Lung microvascular endothelial cell (primary cell): Measurements from ENCODE around the gene DCDC1. TPM values are rescaled to one million over a fixed set of nuclear protein-coding genes. Genes with fewer than 3 reads are reported as not detected.
A peak's percentile ranks its signal among the peaks of the same experiment; 100 is the strongest.
"Not testable (repeated sequence)": the region's sequence is repeated elsewhere in the genome, so short reads cannot be mapped to it uniquely, and the experiment has no call there.

ENCODE experiments used
- DNase-seq, 2 donors: peaks; one replicate each; pipeline versions ENCODE4 v3.0.0 to v3.0.0-alpha.2; 2010; ENCODE audit warnings: low read depth in 2 of 2
- total RNA-seq: library from RNA; depleted of rRNA; stranded (reverse); fragments of >200 nt; gene quantifications from 2 replicates; pipeline ENCODE4 v1.2.1, GENCODE V29; 2014

Gene DCDC1
- total RNA-seq, 1 donor from 2014 or later, result not detected

DNA sequence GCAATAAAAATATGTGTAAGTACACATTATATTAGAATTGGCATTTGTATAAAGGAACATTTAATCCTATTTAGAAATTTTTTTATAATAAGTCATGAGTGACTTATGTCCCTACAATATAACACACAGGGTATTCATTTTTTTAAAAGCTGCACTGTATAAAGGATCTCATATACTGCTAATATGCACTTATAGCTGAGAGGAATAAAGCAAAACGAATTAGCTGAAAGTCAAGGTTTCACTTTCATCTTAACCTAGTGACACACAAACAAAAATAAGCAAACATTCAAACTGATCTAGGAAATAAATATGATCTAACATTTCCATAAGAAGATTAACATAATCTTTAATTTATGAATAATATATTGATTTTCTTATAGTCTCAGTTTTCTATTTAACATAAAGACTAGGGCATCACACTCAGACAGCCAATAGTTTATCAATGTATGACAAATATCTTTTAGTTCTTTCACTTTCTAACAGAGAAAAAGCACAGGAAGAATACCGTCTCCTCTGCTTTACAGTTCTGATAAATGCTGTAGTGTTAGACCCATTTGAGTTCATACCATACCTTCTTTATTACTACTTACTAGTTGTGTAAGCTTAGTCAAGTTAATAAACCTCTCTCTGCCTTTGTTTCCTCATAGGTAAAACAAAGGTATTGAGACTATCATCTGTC is 42.9 kb downstream of the DCDC1 start:
- DNase-seq, result no peak

- peak in 1 of 2 donors; percentile 24 for DNase-seq
Measured at GRCh38 chr11:31325160-31325559, 44.4 kb downstream of the DCDC1 start.

DNA sequence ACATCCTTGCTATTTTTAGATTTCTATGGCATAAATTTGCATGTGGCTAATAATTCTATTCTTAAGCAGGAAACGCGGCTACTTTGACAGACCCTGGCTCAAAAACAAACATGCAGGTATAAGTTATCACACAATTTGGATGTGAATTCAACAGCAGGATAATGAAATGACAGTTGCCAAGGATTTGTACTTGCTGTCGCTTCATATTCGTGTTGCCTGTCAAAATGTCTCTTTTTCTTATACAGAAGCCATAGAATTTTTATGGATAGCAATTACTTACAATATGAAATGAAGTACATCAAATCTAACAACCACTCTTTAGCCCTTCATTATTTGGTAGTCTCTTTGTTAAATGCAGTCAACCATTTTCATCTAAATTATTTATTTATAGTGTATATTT is 46.4 kb downstream of the DCDC1 start:
- no peak for DNase-seq

- DNase-seq, result not testable (repeated sequence)
Measured at GRCh38 chr11:31321494-31321893, 48.0 kb downstream of the DCDC1 start.

DNA sequence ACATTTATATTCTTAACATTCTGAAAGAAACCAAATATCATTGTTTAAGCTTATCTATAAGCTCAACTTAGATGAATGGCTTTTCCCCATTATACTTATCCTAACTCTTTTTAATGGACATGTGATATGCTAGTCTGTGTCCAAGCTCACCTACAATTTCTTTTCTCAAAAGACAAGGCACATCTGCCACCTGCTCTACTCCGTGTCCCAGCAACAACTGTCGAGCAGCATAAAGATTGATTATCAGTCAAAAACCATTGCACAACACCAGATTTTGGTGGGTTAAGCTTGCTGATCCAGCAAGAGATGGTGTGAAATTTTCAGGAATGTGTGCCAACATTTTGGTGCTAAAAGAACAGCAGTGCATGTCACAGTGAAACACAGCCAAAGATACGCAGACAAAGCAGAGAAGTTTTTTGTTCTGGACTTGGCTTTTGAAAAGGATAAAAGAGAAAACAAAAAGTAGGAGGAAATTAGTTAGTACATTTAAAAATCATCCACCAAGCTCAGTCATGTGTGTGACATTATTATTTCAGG is 65.8 kb downstream of the DCDC1 start:
- DNase-seq, result no peak

DNA sequence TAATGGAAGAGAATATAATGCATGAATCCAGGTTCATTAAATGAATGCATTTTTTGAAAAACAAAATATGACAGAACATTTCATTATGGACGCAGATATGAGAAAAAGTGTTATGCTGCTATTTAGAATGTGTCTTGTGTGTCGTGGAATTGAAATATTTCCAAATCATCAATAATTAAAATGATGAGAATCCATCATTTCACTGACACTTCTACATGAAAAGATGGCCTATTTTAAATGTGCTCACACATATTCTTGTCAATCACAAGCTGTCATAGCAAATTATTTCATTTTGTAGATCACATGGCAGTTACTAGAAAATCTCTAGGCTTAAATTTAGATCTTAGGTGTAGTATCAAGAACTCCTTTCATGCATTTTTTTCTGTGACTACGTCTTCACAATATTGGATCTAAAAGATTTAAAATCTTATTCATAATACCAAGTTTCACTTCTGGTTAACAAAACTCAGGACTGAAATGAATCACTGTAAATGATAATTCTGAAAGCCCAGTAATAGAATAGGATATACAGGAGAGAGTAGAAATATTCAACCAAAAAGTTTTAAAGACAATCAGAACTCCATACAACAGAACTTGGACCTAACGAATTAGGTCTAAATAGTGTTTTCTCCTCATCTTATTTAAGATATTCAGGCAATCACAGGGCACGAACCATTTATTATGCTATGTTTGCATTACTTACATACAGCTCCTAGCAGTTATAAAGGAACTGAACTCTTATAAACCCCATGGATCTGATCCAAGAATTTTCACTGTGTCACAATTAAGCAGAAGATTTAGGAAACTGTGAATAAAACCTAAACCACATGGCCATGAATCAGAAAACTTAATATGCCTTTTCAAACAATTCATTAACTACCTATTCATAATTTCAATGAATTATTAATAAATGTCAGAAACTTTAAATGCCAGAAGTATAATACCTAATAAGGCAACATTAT is 67.7 kb downstream of the DCDC1 start:
- DNase-seq, result no peak

- DNase-seq, result no peak
Measured at GRCh38 chr11:31295308-31295707, 74.2 kb downstream of the DCDC1 start.

- DNase-seq, result not testable (repeated sequence)
Measured at GRCh38 chr11:31273527-31273926, 96.0 kb downstream of the DCDC1 start.

DNA sequence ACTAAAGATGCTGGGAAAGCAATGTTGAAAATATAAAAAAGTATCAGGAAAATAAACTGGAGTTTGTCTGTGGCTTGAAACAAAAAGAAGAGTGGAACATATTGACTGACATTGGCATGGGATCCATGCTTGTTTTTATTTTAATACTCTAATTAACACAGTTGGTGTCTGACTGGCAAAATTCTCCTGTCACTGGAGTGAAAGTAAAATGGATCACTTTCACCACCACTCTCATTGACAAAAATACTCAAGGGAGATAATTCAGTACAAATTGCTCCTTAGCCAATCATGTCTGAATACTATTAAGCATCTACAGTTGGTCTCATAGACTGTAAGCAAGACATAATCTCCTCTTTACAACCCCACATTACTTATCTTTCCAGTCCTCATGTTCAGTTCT is 101.8 kb downstream of the DCDC1 start:
- no peak for DNase-seq

GRCh38 chr11:31264834-31265233 is 104.7 kb downstream of the DCDC1 start:
- no peak for DNase-seq

GRCh38 chr11:31262761-31263160 is 106.8 kb downstream of the DCDC1 start:
- no peak for DNase-seq

DNA sequence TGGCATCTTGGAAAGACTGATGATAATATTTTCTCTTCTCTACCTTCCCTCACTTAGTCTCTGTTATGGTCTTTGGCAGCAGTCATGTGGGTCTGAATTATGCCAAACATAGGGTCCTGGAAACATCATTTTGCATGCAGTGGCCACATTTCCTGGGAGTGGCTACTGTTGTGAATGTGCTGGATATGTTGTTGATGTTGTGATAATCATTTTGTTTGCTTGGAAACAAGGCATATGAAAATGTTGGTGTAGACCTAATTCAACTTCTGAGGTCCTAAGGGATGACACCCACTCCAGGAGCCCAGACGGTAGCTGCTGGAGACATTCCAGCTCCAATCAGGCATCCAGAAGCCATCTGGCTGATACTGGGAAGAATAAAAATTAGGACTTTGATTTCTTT is 109.7 kb downstream of the DCDC1 start:
- DNase-seq, result no peak

- DNase-seq, result no peak
Measured at GRCh38 chr11:31254415-31254814, 115.1 kb downstream of the DCDC1 start.

- DNase-seq, result no peak
Measured at GRCh38 chr11:31248768-31249167, 120.8 kb downstream of the DCDC1 start.

DNA sequence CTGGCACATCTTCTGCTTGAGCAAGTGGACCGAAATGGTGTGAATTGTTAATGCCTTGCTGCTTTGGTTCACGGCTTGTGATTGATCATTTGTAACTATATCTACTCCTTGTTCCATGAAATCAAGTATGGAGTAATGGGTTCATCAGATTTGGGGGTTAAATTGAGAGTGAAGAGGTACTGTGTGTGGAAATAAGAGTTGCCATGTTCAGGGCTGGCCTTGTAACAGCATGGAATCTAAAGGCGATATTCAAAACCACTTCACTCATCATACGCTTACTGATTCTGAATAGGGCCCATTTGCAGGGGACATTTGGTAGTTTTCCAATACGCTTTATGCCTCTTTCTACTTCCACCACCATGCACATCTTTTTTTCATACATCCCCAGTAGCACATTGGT is 122.2 kb downstream of the DCDC1 start:
- no peak for DNase-seq

GRCh38 chr11:31246451-31247165 is 122.9 kb downstream of the DCDC1 start:
- DNase-seq, result no peak

GRCh38 chr11:31243706-31244105 is 125.8 kb downstream of the DCDC1 start:
- DNase-seq, result no peak

DNA sequence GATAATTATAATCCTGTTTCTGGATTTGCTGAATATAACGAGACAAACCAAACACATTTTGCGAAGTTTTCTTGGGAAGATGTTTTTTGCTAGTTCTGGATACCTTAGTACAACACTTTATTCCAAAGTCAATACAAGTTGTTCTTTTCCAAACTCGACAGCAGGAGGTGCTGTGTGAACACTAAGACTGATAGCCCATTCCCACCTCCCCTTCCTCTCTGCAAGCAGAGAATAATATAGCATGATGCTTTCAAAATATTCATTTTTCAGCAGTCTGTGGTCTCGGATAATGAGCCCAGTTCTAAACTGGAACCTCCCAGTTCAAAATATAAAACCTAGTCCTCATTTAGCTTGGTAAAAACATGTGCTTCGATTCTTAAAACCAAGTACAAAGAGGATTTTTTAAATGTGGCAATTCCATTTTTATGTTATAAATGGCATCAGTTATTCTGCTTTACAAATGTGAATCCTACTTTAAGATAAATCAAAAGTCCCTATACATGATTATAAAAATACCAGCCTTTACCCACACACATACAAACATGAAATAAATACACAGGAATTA is 129.1 kb downstream of the DCDC1 start:
- peak; percentile 49 to 69 for DNase-seq

GRCh38 chr11:31237819-31238760 is 131.4 kb downstream of the DCDC1 start:
- DNase-seq, result no peak

- DNase-seq, result peak; percentile 1 to 19
Measured at GRCh38 chr11:31236143-31236542, 133.4 kb downstream of the DCDC1 start.
